ENCODE results near the gene ITGB1BP1. TPM values are rescaled to one million over a fixed set of nuclear protein-coding genes. Genes with fewer than 3 reads are reported as not detected.

Gene ITGB1BP1
- total RNA-seq = 60.0 TPM

GRCh38 chr2:9423100-9423921 is at the start of gene ITGB1BP1, which contains the start of gene CPSF3:
ITGB1BP1 (minus strand) TSS chr2:9423528; CDS start chr2:9418697, 4,831 bp downstream.
CPSF3 (plus strand) TSS chr2:9423654; CDS start chr2:9423774, 120 bp downstream.

Other genes with a start within 250 kb of the ITGB1BP1 start
- 51.7 TPM for gene ASAP2, start 216.7 kb downstream of the ITGB1BP1 start, total RNA-seq
- gene CPSF3, start 126 bp upstream of the ITGB1BP1 start, total RNA-seq = 33.7 TPM
- gene IAH1, start 51.0 kb upstream of the ITGB1BP1 start, total RNA-seq = 56.5 TPM
- 40.6 TPM for gene ADAM17, start 132.3 kb upstream of the ITGB1BP1 start, total RNA-seq
- gene YWHAQ, start 207.5 kb upstream of the ITGB1BP1 start, total RNA-seq = 830 TPM